HepG2 (cell line): Measurements from ENCODE around the gene CARTPT. TPM values are rescaled to one million over a fixed set of nuclear protein-coding genes. Genes with fewer than 3 reads are reported as not detected.

Experiments used
- ARID5B ChIP-seq: IDR thresholded peaks from 2 replicates; pipeline ENCODE4 v1.4.0; 2020; ENCODE audit warnings: mild to moderate bottlenecking, missing genetic modification reagents
- BCL6 ChIP-seq: IDR thresholded peaks from 2 replicates; pipeline ENCODE4 v1.6.1; 2016; ENCODE audit warnings: missing genetic modification reagents, missing compliant biosample characterization
- CBX1 ChIP-seq: IDR thresholded peaks from one replicate; pipeline ENCODE4 v1.6.1; 2016; ENCODE audit warnings: antibody characterized with exemption, low read depth
- EHMT2 ChIP-seq: fragments of 200-600 bp; sonication (generic); IDR thresholded peaks from 2 replicates; pipeline ENCODE4 v1.7.0; 2017; ENCODE audit warnings: antibody characterized with exemption, low read depth, low read length, borderline replicate concordance
- HIC2 ChIP-seq: sonication (generic); formaldehyde crosslinking; IDR thresholded peaks from 2 replicates; pipeline ENCODE4 v1.9.0; 2022; ENCODE audit warnings: low read depth, missing genetic modification reagents
- HMGXB3 ChIP-seq: sonication (generic); formaldehyde crosslinking; IDR thresholded peaks from 2 replicates; pipeline ENCODE4 v1.4.0; 2020; ENCODE audit warnings: missing genetic modification reagents, borderline replicate concordance
- KDM6A ChIP-seq: IDR thresholded peaks from 2 replicates; pipeline ENCODE4 v1.6.1; 2016; ENCODE audit warnings: low read depth
- MAX ChIP-seq: IDR thresholded peaks from 2 replicates; pipeline ENCODE4 v1.6.1; 2012; ENCODE audit warnings: inconsistent platforms
- RFX1 ChIP-seq: fragments of 450-650 bp; IDR thresholded peaks from 2 replicates; pipeline ENCODE4 v1.6.1; 2017
- SAP130 ChIP-seq: IDR thresholded peaks from 2 replicates; pipeline ENCODE4 v1.6.1; 2016; ENCODE audit warnings: low read depth
- SMC3 ChIP-seq: IDR thresholded peaks from 2 replicates; pipeline ENCODE4 v1.6.1; 2011; ENCODE audit warnings: low read length, improper control_type of control experiment
- SOX6 ChIP-seq, 2 experiments: fragments of 450-650 bp in 1 of 2; sonication (generic) in 1 of 2; formaldehyde crosslinking in 1 of 2; IDR thresholded peaks; 2 replicates each; pipeline versions ENCODE4 v1.4.0 to v1.6.1; 2017 to 2020; ENCODE audit warnings: antibody characterized with exemption in 1 of 2, mild to moderate bottlenecking in 1 of 2, missing genetic modification reagents in 1 of 2
- ZNF383 ChIP-seq: sonication (generic); formaldehyde crosslinking; IDR thresholded peaks from 2 replicates; pipeline ENCODE4 v1.4.0; 2020; ENCODE audit warnings: missing genetic modification reagents, mild to moderate bottlenecking, borderline replicate concordance
- ZNF563 ChIP-seq: sonication (generic); formaldehyde crosslinking; IDR thresholded peaks from 2 replicates; pipeline ENCODE4 v1.8.0; 2022; ENCODE audit warnings: mild to moderate bottlenecking, moderate library complexity, missing genetic modification reagents
- ZNF574 ChIP-seq: sonication (generic); formaldehyde crosslinking; IDR thresholded peaks from 2 replicates; pipeline ENCODE4 v1.4.0; 2020; ENCODE audit warnings: missing genetic modification reagents
- polyA plus RNA-seq, 8 experiments: library from polyadenylated mRNA; depleted of rRNA in 3 of 8; stranded (reverse) in 7 of 8; unstranded in 1 of 8; fragments of >200 nt; fragmentation: Illumina TruSeq in 4 of 8; extraction: Trizol in 4 of 8; gene quantifications; 2 replicates each; pipeline versions ENCODE4 v1.2.1 to v1.2.3, GENCODE V29; 2011 to 2016; ENCODE audit warnings: low read depth in 4 of 8, missing spikeins in 1 of 8, mixed read lengths in 1 of 8; ENCODE audit not compliant: insufficient read depth in 1 of 8
- total RNA-seq, 5 experiments: library from RNA; depleted of rRNA; stranded (reverse); fragments of >200 nt; fragmentation: Illumina TruSeq; extraction: Trizol; gene quantifications; 2 replicates each; pipeline ENCODE4 v1.2.3, GENCODE V29; 2016; ENCODE audit warnings: low read depth in 1 of 5

The CARTPT gene
- total and polyA plus RNA-seq, 2 of the 13 experiments (the other 11 are each of a cell fraction or from before 2014, with no cell fraction given): not detected

GRCh38 chr5:71695071-71695470 lies 24.0 kb upstream of the CARTPT start (continued):
- peak; percentile 75 for TF ChIP-seq ZNF574 (CRISPR knock-in tag)
- peak; percentile 36 for TF ChIP-seq CBX1
- no peak for TF ChIP-seq SMC3
- no peak for TF ChIP-seq HMGXB3 (CRISPR knock-in tag)
- peak; percentile 75 for TF ChIP-seq SAP130 (CRISPR knock-in tag)
- no peak for TF ChIP-seq SOX6 (IDR thresholded peaks at IDR 0.05)
- TF ChIP-seq SOX6 (CRISPR knock-in tag; IDR thresholded peaks at IDR 0.05): peak; percentile 67
- peak; percentile 85 for TF ChIP-seq HIC2 (CRISPR knock-in tag)
- TF ChIP-seq KDM6A (CRISPR knock-in tag): peak; percentile 62; the same call in 1 of the 2 replicates
- no peak for TF ChIP-seq ZNF383 (CRISPR knock-in tag)
- no peak for TF ChIP-seq RFX1
- peak; percentile 74; the same call in 1 of the 2 replicates for TF ChIP-seq EHMT2
- peak; percentile 48; the same call in 1 of the 2 replicates for TF ChIP-seq BCL6 (CRISPR knock-in tag)
- peak; percentile 86 for TF ChIP-seq ARID5B (CRISPR knock-in tag)
- 0 out of 2 replicates have a peak, but pooled peaks have one; percentile 46 for TF ChIP-seq ZNF563 (CRISPR knock-in tag)
- TF ChIP-seq MAX: peak; percentile 50
